Astrocyte (in vitro differentiated cells and primary cell): ENCODE measurements around the gene CYP2B6.

Experiments used
- EZH2 ChIP-seq: IDR thresholded peaks from 2 replicates; pipeline ENCODE4 v1.6.1; 2012; ENCODE audit warnings: mild to moderate bottlenecking, low read length, inconsistent platforms; ENCODE audit not compliant: insufficient read depth
- TF ChIP-seq, protein P1 (sequence below): IDR thresholded peaks from 2 replicates; pipeline ENCODE4 v1.5.1; 2011; ENCODE audit warnings: low read depth, mild to moderate bottlenecking, inconsistent platforms, low read length, moderate library complexity; ENCODE audit not compliant: insufficient read depth

DNA sequence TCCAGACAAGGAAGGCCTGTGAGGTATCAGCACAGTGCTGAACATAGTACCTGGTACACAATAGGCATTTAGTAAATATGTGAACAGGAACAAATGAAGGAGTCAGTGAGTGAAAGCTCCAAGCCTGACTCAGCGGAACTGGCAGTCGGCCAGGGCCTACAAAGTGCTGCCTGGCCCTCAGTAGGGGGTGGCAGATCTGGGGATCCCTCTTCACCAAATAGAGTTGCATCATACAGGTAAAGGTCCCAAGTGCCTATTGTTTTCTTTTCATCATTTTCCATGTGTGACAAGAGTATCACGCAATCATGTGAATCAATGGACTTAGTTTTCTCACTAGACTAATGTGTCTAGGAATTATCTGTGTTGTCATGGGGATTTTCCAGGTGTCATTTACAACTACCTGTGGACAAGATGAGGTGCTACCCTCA lies 9.2 kb downstream of the CYP2B6 start:
- no peak for TF ChIP-seq EZH2
- TF ChIP-seq, protein P1, sequence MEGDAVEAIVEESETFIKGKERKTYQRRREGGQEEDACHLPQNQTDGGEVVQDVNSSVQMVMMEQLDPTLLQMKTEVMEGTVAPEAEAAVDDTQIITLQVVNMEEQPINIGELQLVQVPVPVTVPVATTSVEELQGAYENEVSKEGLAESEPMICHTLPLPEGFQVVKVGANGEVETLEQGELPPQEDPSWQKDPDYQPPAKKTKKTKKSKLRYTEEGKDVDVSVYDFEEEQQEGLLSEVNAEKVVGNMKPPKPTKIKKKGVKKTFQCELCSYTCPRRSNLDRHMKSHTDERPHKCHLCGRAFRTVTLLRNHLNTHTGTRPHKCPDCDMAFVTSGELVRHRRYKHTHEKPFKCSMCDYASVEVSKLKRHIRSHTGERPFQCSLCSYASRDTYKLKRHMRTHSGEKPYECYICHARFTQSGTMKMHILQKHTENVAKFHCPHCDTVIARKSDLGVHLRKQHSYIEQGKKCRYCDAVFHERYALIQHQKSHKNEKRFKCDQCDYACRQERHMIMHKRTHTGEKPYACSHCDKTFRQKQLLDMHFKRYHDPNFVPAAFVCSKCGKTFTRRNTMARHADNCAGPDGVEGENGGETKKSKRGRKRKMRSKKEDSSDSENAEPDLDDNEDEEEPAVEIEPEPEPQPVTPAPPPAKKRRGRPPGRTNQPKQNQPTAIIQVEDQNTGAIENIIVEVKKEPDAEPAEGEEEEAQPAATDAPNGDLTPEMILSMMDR, result no peak
